Measurements from ENCODE around the gene GIMAP2. TPM values are rescaled to one million over a fixed set of nuclear protein-coding genes. Genes with fewer than 3 reads are reported as not detected.

GIMAP2 gene
- total and polyA plus RNA-seq, 12 donors: 5.2 to 23.6 (median 14.5) TPM

- intact Hi-C loops (cut with DNase I): no loop called here
- TF ChIP-seq CTCF (IDR thresholded peaks at IDR 0.05) (no peak), POLR2A (IDR thresholded peaks at IDR 0.05) (no peak)
- Histone ChIP-seq H3K27me3 (no peaks in the 10 kb centered on the region), H3K27ac (no peak overlapping the region), H3K4me1 (replicated peaks in 1 of 2) (no peaks in the 10 kb centered on the region), H3K9me3 (replicated peaks in 1 of 3) (no peaks in the 10 kb centered on the region), H3K4me3 (no peak overlapping the region), H3K36me3 (replicated peaks in 1 of 2) (no peaks in the 10 kb centered on the region)
- DNase-seq: no peak
- WGBS, 4 donors: 67 to 73% (median 69%) methylated on average over 4 of the region's 4 CpGs
Observed at GRCh38 chr7:150715293-150715692, 29.8 kb downstream of the GIMAP2 start.

- intact Hi-C loops (cut with DNase I): no loop called here
- no peaks in the 10 kb centered on the region for H3K9me3 ChIP-seq (replicated peaks in 1 of 3)
- no peak for TF ChIP-seq CTCF (IDR thresholded peaks at IDR 0.05)
- TF ChIP-seq POLR2A (IDR thresholded peaks at IDR 0.05): no peak
Observed at GRCh38 chr7:150715738-150716137, 30.2 kb downstream of the GIMAP2 start.

GRCh38 chr7:150716368-150716767, 30.9 kb downstream of the GIMAP2 start, which contains the start of gene GIMAP1:
Gene GIMAP1, plus strand, starts transcription at chr7:150716613. Its CDS starts 2,435 bp downstream, at chr7:150719048.
- peak in 5 of 7 donors; percentile 38 to 72 (median 45) for DNase-seq
- TF ChIP-seq POLR2A (IDR thresholded peaks at IDR 0.05) (peak in 1 of 2 donors; percentile 25), CTCF (IDR thresholded peaks at IDR 0.05) (no peak)
- H3K9me3 ChIP-seq (replicated peaks in 1 of 3): no peaks in the 10 kb centered on the region
- no peaks in the 10 kb centered on the region for H3K36me3 ChIP-seq (replicated peaks in 1 of 2)
- H3K4me1 ChIP-seq (replicated peaks in 1 of 2): no peaks in the 10 kb centered on the region
- H3K4me3 ChIP-seq: peak within 1 kb of the TSS in 2 of 4 donors; percentile 16 to 45
- 11 to 40% (median 31%) methylated on average over 5 of the region's 5 CpGs for WGBS, 4 donors
- H3K27ac ChIP-seq: peak within 1 kb of the TSS in 4 of 5 donors; percentile 13 to 82 (median 44)
- no peaks in the 10 kb centered on the region for H3K27me3 ChIP-seq
- intact Hi-C loops (cut with DNase I): no loop called here

More at GRCh38 chr7:150715738-150716137, 30.2 kb downstream of the GIMAP2 start:
- DNase-seq: no peak
- Histone ChIP-seq H3K36me3 (replicated peaks in 1 of 2) (no peaks in the 10 kb centered on the region), H3K27ac (peak overlapping the region in 3 of 5 donors; percentile 13 to 82 (median 50)), H3K27me3 (no peaks in the 10 kb centered on the region), H3K4me1 (replicated peaks in 1 of 2) (no peaks in the 10 kb centered on the region), H3K4me3 (no peak overlapping the region)
- WGBS, 4 donors: 44 to 60% (median 53%) methylated on average over 4 of the region's 4 CpGs

GRCh38 chr7:150716939-150717338, 31.4 kb downstream of the GIMAP2 start:
- Histone ChIP-seq H3K9me3 (replicated peaks in 1 of 3) (no peaks in the 10 kb centered on the region), H3K4me3 (peak overlapping the region in 2 of 4 donors; percentile 16 to 45), H3K27ac (peak overlapping the region in 3 of 5 donors; percentile 37 to 82 (median 50)), H3K36me3 (replicated peaks in 1 of 2) (no peaks in the 10 kb centered on the region), H3K27me3 (no peaks in the 10 kb centered on the region), H3K4me1 (replicated peaks in 1 of 2) (no peaks in the 10 kb centered on the region)
- TF ChIP-seq CTCF (IDR thresholded peaks at IDR 0.05) (no peak), POLR2A (IDR thresholded peaks at IDR 0.05) (no peak)
- no peak for DNase-seq
- intact Hi-C loops (cut with DNase I): no loop called here
- whole genome bisulfite sequencing, 4 donors: 33 to 45% (median 38%) methylated on average over 3 to 4 of the region's 4 CpGs
